Keratinocyte (primary cell): Measurements from ENCODE around the gene ATP8A2. TPM values are rescaled to one million over a fixed set of nuclear protein-coding genes. Genes with fewer than 3 reads are reported as not detected.

Source experiments
- DNase-seq: peaks from one replicate; pipeline ENCODE4 v3.0.0-alpha.2; 2011; ENCODE audit warnings: low read depth, missing footprints, low spot score
- FAIRE-seq: peaks from 2 replicates; lab custom pipeline; 2011; peaks lifted over from hg19 to GRCh38; lab: Jason Lieb, UNC
- H2AFZ ChIP-seq: 2 replicates; pipeline ENCODE4 v1.6.0; 2012; ENCODE audit warnings: low read length, control low read depth, inconsistent platforms; ENCODE audit not compliant: control insufficient read depth
- H3K27ac ChIP-seq: 2 replicates; pipeline ENCODE4 v1.5.1; 2011; ENCODE audit warnings: low read length; ENCODE audit not compliant: control insufficient read depth, insufficient read depth
- H3K27me3 ChIP-seq: 3 replicates; pipeline ENCODE4 v1.6.0; 2011; ENCODE audit warnings: low read length; ENCODE audit not compliant: control insufficient read depth, insufficient read depth; ENCODE audit errors: extremely low read depth
- H3K36me3 ChIP-seq, 2 experiments: 2 replicates in 1 of 2; 3 replicates in 1 of 2; pipeline ENCODE4 v1.5.1; 2011; ENCODE audit warnings: low read length in 2 of 2, mild to moderate bottlenecking in 1 of 2; ENCODE audit not compliant: control insufficient read depth in 2 of 2, insufficient read depth in 2 of 2; ENCODE audit errors: extremely low read depth in 1 of 2
- H3K4me1 ChIP-seq: 3 replicates; pipeline ENCODE4 v1.5.1; 2011; ENCODE audit warnings: low read length; ENCODE audit not compliant: control insufficient read depth, insufficient read depth; ENCODE audit errors: extremely low read depth
- H3K4me2 ChIP-seq: 3 replicates; pipeline ENCODE4 v1.6.0; 2011; ENCODE audit warnings: low read depth, low read length; ENCODE audit not compliant: control insufficient read depth, insufficient read depth; ENCODE audit errors: extremely low read depth
- H3K4me3 ChIP-seq, 3 experiments: fragments of 200-600 bp in 1 of 3; sonication (generic) in 1 of 3; 2 replicates in 2 of 3; 3 replicates in 1 of 3; pipeline ENCODE4 v1.5.1; 2011 to 2016; ENCODE audit warnings: low read length in 3 of 3, mild to moderate bottlenecking in 3 of 3, control low read depth in 2 of 3, inconsistent platforms in 1 of 3, low read depth in 1 of 3, mixed read lengths in 1 of 3, mixed run types in 1 of 3, moderate library complexity in 1 of 3; ENCODE audit not compliant: control insufficient read depth in 2 of 3, insufficient read depth in 2 of 3; ENCODE audit errors: extremely low read depth in 1 of 3
- H3K79me2 ChIP-seq: 2 replicates; pipeline ENCODE4 v1.6.0; 2012; ENCODE audit warnings: low read length; ENCODE audit not compliant: control insufficient read depth, insufficient read depth
- H3K9ac ChIP-seq: 3 replicates; pipeline ENCODE4 v1.6.0; 2011; ENCODE audit warnings: low read length; ENCODE audit not compliant: control insufficient read depth, insufficient read depth; ENCODE audit errors: extremely low read depth
- H3K9me1 ChIP-seq: 3 replicates; pipeline ENCODE4 v1.6.0; 2011; ENCODE audit warnings: low read length; ENCODE audit not compliant: control insufficient read depth, insufficient read depth; ENCODE audit errors: extremely low read depth
- H3K9me3 ChIP-seq: 2 replicates; pipeline ENCODE4 v1.5.1; 2012; ENCODE audit warnings: low read depth, low read length; ENCODE audit not compliant: control insufficient read depth
- H4K20me1 ChIP-seq: 3 replicates; pipeline ENCODE4 v1.6.0; 2011; ENCODE audit warnings: low read length; ENCODE audit not compliant: control insufficient read depth, insufficient read depth; ENCODE audit errors: extremely low read depth
- CTCF ChIP-seq, 3 experiments: IDR thresholded peaks in 1 of 3; conservative IDR thresholded peaks in 1 of 3; optimal IDR thresholded peaks in 1 of 3; 2 replicates in 2 of 3; 3 replicates in 1 of 3; pipeline versions ENCODE3 to v1.5.1; 2011; ENCODE audit warnings: low read length in 3 of 3, mild to moderate bottlenecking in 3 of 3, moderate library complexity in 2 of 3, control low read depth in 1 of 3, inconsistent platforms in 1 of 3; ENCODE audit not compliant: insufficient read depth in 2 of 3; ENCODE audit errors: extremely low read depth in 1 of 3
- EZH2 ChIP-seq: IDR thresholded peaks from one replicate; pipeline ENCODE4 v1.6.1; 2012; ENCODE audit warnings: inconsistent platforms, mild to moderate bottlenecking, low read length, moderate library complexity
- dilution Hi-C: fragments of 300-500 bp; cut with MboI; formaldehyde crosslinking; loops from one replicate; pipeline ENCODE4 v1.7.0; 2020; ENCODE audit warnings: low sequenced_read_pairs; ENCODE audit not compliant: extremely low pct_ligation_motif_present
- polyA plus RNA-seq, 5 experiments: library from polyadenylated mRNA; depleted of rRNA in 3 of 5; stranded (reverse) in 3 of 5; stranded (forward) in 1 of 5; unstranded in 1 of 5; fragments of >200 nt; gene quantifications; 1 replicate in 1 of 5; 2 replicates in 3 of 5; 3 replicates in 1 of 5; pipeline versions ENCODE4 v1.2.1 to v1.2.3, GENCODE V29; 2011 to 2012; ENCODE audit warnings: missing spikeins in 2 of 5, low read depth in 1 of 5, low replicate concordance in 1 of 5

ATP8A2 gene
- polyA plus RNA-seq, 1 donor (not counting 4 experiments of a cell fraction or from before 2014, with no cell fraction given), result 0.16 TPM

DNA sequence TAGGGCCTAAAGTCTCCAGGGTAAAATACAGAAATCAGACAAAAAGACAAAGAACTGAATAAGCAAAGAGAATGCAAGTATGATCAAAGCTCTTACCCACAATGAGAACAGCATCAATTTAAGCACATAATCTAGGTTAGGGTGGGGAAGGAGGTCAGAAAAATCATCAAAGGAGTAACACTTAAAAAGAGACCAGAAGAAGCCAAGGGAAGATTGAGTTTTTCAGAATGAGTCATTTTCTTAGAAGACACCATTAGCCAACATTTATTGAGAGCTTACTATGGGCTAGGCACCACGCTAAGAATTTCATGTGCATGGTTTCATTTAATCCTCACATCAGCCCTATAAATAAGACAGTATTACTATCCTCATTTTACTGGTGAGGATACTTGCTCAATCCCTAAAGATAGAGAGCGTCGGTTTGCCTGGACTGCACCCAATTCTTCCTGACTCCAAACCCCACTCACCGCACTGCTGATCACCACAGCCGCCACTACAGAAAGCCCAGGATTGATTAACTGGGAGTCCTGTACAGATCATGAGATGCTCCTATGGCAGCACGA lies 681.7 kb downstream of the ATP8A2 start:
- no peaks in the 10 kb centered on the region for H3K36me3 ChIP-seq
- no peak overlapping the region for H3K4me2 ChIP-seq
- H4K20me1 ChIP-seq, result no peaks in the 10 kb centered on the region
- H3K9me3 ChIP-seq, result no peaks in the 10 kb centered on the region
- peaks cover 37% of the 10 kb centered on the region for H3K27me3 ChIP-seq
- no peak overlapping the region for H3K27ac ChIP-seq
- no peak for DNase-seq
- H3K4me3 ChIP-seq, result no peak overlapping the region
- no peaks in the 10 kb centered on the region for H3K79me2 ChIP-seq
- no peaks in the 10 kb centered on the region for H3K9me1 ChIP-seq
- peaks cover 8% of the 10 kb centered on the region for H3K4me1 ChIP-seq
- dilution Hi-C loops, result no loop called here
- no peak overlapping the region for H3K9ac ChIP-seq
- TF ChIP-seq EZH2 (no peak), CTCF (optimal IDR thresholded peaks at IDR 0.05 in 1 of 3, IDR thresholded peaks at IDR 0.05 in 1 of 3, conservative IDR thresholded peaks at IDR 0.05 in 1 of 3; ENCODE audit: extremely low read depth in 1 of 3, insufficient read depth in 2 of 3, low read length in 3 of 3) (no peak)
- no peak for FAIRE-seq
- no peak overlapping the region for H2AFZ ChIP-seq

GRCh38 chr13:26054896-26055295 lies 683.1 kb downstream of the ATP8A2 start:
- TF ChIP-seq CTCF (optimal IDR thresholded peaks at IDR 0.05 in 1 of 3, IDR thresholded peaks at IDR 0.05 in 1 of 3, conservative IDR thresholded peaks at IDR 0.05 in 1 of 3; ENCODE audit: extremely low read depth in 1 of 3, insufficient read depth in 2 of 3, low read length in 3 of 3) (no peak), EZH2 (no peak)
- no peak overlapping the region for H2AFZ ChIP-seq
- peaks cover 26% of the 10 kb centered on the region for H3K27me3 ChIP-seq
- H3K9me1 ChIP-seq, result no peaks in the 10 kb centered on the region
- H3K36me3 ChIP-seq, result no peaks in the 10 kb centered on the region
- no peaks in the 10 kb centered on the region for H4K20me1 ChIP-seq
- dilution Hi-C loops, result no loop called here
- FAIRE-seq, result no peak
- H3K79me2 ChIP-seq, result no peaks in the 10 kb centered on the region
- H3K9ac ChIP-seq, result no peak overlapping the region
- no peak overlapping the region for H3K4me3 ChIP-seq
- H3K4me1 ChIP-seq, result no peaks in the 10 kb centered on the region
- no peak for DNase-seq
- no peak overlapping the region for H3K4me2 ChIP-seq
- no peaks in the 10 kb centered on the region for H3K9me3 ChIP-seq
- no peak overlapping the region for H3K27ac ChIP-seq
